Fibroblast of skin of abdomen (primary cell): ENCODE data around the gene ITGB1.
"Not testable (repeated sequence)": the region's sequence is repeated elsewhere in the genome, so short reads cannot be mapped to it uniquely, and the experiment has no call there.

Experiments
- DNase-seq: peaks from one replicate; pipeline ENCODE4 v3.0.0-alpha.2; 2013

The ITGB1 gene

DNA sequence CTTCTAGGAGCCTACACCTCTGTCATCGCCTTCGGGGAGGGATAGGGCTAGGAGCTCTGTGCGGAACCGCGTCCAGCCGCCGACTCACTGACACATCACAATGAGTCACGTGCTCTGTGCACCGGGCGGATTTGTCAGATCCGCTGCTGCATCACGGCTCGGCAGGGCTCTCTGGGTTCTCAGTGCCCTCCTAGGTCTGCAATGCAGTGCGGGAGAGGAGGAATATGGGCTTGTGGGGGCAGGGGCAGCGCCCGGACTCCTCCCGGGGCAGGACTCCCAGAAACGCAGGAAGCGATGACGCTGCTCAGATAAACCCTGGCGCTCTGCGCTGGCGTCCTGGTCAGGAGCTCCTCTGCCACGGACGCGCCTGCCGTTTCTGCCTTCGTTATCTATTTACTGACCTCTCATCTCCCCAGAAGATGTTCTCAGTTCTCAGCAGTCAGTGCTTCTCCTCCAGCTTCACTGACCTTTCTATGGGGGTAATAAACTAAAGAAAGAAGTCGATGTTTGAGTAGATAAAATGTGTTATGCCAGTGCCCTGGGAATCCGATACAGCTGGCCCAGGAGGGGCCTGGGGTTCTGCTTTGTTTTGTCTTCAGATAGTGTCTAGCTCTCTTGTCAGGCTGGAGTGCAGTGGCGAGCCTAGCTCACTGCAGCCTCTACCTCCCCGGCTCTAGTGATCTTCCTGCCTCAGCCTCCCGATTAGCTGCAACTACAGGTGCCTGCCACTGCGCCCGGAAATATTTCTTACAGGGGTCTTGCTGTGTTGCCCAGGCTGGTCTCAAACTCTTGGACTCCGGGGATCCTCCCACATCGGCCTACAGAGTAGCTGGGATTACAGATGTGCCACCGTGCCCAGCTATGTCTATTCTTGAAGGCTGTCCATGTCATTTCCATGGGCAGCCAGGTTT is 22.8 kb upstream of the ITGB1 start:
- DNase-seq: peak; percentile 99

DNA sequence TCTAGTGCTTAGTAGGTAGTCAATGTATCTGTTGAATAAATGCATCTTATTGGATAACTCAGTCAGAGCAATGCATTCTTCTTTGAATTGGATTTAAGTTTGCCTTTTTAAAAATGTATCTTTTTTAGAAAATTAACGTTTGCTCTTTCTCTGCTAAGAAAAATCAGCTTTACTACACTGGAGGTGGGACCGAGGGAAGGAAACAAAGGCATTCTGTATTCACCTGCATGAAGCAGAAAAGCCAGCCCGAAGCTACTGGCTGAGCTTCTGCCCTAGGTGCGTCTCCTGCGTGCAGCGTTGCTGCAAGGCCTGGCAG is 22.2 kb upstream of the ITGB1 start:
- DNase-seq: no peak

DNA sequence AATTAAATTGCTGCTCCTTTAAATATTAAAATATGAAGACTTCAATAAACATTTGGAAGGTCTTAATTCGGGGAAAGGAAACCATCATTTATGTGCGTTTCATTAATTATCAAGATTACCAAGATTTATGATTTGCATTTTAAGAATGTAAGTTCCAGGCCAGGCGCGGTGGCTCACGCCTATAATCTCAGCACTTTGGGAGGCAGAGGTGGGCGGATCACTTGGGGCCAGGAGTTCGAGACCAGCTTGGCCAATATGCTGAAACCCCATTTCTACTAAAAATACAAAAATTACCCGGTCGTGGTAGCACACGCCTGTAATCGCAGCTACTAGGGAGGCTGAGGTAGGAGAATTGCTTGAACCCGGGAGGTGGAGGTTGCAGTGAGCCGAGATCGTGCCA is 21.7 kb upstream of the ITGB1 start:
- not testable (repeated sequence) for DNase-seq

DNA sequence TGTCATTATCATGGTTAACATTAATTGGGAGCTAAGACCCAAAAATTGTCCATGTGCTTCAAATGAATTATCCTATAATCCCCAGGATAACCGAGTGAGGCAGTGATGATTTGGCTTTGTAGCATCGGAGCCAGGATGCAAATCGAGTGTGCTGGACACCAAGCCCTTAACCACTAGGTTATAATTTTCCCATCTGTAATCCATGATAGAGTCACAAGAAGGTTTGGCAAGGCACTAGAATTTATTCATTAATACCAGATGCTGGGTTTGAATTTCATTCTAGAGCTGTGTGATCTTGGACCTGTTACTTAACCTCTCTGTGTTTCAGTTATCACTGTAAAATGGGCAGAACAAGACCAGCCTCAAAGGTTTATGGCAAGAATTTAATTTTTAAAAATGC is 21.0 kb upstream of the ITGB1 start:
- peak; percentile 74 for DNase-seq

DNA sequence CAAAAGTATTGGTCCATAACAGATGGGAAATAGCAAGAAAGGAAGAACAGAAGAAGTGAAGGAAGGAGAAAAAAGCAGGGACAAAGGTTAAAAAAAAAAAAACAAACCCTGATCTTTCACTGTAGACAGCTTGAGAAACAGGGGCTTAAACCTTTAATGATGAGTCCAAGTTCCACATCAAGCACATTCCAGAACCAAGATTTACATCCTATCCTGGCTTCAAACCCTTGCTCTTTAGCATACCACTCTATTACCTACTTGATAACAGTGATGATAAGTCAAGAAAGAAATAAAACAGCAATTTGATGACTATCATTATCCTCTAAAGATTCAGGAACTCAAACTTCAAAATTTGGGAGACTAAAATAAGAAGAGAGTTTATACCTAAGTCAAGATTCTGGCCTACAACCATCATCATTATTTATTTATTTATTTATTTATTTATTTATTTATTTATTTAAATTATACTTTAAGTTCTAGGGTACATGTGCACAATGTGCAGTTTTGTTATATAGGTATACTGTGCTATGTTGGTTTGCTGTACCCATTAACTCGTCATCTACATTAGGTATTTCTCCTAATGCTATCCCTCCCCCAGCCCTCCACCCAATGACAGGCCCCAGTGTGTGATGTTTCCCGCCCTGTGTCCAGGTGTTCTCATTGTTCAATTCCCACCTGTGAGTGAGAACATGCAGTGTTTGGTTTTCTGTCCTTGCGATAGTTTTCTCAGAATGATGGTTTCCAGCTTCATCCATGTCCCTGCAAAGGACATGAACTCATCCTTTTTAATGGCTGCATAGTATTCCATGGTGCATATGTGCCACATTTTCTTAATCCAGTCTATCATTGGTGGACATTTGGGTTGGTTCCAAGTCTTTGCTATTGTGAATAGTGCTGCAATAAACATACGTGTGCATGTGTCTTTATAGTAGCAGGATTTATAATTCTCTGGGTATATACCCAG is 20.1 kb upstream of the ITGB1 start:
- DNase-seq: not testable (repeated sequence)

DNA sequence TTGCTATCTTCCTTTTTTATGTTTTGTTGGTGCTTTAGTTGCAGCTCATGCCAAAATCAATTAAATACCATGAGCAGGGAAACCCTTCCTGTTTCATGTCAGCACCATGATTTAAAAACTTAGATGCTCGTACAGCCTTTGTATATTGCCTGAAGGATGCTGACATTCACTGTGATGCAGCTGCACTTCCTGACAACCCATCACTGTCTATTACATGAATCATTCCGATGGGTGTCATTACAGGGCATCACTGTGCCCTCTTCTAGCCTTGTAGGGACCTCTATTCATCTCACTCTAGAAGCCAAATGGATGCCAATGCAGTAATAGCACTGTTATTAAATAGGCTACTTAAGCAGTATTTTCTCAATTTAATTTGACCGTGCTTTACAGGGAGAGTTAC is 18.3 kb upstream of the ITGB1 start:
- no peak for DNase-seq

DNA sequence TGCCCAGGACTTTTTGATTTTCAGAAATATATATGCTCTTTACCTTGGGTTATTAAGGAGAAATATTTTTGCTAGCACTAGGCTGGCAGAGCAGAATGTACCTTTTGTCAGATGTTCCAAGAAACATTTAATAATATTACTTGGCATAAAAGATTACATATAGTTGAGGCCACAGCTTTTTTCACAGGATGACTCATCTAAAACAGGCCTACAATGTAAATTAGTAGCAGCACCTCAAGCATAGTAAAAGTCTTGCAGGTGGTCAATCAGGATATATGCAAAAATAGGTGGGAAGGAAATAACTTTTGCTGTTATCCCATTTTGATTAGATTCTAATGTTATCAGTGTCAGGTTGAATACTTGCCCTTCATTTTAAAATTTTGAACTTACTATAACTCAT is 14.9 kb upstream of the ITGB1 start:
- DNase-seq: no peak

DNA sequence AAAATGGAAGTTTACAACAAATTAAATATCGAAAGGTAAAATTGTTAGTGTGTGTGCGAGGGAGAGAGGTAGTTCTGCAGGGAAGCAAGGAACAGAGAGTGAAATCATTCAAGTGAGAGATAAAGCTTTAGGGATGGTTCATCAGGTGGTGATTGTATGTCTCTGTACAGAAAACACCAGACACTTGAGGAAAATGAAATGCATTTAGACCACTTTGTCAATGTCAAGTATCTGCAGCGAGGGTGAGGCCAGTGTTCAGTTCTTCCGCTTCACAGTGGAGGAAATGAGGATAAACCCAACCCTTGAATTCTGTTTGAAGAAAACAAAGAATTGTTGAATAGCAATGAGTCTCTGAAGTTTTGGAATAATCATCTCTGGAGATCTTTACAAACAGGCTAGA is 14.4 kb upstream of the ITGB1 start:
- no peak for DNase-seq

DNA sequence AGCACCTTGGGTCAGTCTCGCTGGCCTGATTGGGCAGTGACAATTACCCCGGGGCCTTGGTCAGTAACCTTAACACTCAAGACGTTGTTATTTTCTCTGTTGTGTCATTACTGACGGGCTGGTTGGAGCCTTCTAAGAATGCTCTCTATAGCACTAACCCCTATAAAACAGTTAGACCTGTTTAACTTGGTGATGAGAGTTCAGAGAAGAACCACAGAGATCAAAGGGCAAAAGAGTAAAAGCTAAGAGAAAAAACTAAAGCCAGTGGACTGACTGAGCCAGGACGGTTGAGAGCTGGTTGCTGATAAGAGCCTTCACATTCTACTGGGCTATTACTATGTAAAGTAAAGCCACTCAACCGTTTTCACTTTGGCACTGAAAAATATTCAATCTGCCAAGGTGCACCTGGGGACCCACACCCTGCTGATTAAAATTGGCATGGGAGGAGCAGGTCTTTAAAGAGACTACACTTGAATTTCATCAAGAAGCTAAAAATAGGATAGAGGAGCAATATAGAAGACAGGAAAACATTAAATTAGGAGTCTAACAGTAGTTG is 13.6 kb upstream of the ITGB1 start:
- DNase-seq: no peak

DNA sequence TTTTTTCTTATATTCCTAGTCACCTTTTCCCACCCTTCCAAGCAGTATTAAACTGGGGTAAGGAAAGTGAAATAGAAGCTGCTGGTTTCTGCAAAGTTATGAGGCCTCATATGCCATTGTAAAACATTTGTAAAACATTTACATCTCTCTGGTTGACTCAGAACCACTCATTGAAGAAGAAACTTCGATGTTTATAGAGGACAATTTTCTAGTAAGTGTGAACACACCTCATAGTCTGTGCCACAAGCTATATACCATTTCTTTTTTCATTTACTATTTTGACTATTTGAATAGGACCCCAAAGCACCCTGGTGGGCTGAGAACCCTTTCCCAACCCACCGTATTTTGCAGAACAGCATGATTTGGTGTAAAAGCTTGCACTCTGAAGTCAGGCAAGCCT is 12.9 kb upstream of the ITGB1 start:
- no peak for DNase-seq

DNA sequence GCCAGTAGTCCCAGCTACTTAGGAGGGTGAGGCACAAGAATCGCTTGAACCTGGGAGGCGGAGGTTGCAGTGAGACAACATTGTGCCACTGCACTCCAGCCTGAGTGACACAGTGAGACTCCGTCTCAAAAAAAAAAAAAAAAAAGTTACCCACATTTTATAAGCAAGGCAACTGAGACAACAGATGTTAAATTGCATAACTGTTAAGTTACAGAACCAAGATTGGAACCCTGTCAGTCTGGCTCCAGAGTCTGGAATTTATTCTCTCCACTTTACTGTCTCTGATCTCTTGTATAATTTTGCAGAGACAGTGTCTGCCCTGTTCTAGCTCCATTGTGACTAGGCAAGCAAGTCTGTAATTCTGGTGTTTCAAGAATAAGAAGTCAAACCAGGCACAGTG is 6.2 kb upstream of the ITGB1 start:
- no peak for DNase-seq

DNA sequence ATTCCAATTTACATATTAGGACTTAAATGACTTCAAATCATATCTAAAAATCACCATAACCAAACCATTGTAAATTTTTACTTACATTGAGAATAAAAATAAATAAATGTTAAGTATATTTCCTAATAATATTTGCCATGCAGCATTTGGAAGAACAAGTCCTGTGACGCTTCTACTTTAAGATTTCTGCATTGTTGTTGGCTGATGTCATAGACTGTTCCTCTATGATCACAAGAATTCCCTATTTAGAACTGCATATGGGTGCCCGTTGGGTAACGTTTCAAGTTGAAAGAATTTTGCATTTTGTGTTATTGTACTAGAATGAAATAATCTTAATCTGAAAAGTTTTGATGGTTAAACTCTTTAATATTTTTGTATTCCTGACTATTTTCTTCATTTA is 5.1 kb upstream of the ITGB1 start:
- DNase-seq: peak; percentile 77

DNA sequence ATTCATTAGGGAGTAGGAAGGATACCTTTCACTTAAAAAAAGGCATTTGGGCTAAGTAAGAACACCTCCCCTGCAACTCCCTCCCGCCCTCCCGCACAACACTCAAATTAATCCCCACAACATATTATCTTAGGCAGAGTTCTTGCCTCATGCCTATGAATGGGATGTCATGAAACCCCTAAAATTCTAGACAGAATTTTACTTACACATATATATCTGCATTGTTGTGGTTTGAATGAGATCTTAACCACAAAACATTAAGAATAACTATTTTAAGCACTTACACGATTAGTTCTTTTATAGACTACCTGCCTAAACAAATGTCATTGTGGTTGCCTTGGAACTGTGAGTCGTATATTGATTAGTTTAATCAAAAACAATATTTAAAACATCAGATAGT is 4.5 kb upstream of the ITGB1 start:
- DNase-seq: peak; percentile 60

DNA sequence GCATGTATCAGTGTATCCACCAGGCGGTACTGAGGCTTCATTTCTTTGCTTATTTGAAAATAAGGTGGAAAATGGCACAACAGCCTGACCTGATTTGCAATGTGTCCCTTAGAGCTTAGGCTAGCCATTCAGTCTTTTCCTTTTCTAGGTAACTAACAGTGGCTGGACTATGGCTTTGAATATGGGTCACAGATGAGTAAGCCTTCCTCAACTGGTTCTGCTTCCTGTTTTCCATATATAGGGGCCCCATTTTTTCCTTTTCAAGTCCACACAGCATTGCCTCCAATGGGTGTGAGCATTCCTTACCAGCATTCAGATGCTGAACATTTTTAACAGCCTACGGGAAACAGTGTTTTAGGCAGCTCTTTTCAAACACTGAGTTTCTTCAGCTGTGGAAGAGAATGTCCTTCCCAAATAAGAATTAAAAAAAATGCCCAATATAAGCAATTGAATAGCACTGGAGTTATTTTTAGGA is 3.9 kb upstream of the ITGB1 start:
- DNase-seq: peak; percentile 86

DNA sequence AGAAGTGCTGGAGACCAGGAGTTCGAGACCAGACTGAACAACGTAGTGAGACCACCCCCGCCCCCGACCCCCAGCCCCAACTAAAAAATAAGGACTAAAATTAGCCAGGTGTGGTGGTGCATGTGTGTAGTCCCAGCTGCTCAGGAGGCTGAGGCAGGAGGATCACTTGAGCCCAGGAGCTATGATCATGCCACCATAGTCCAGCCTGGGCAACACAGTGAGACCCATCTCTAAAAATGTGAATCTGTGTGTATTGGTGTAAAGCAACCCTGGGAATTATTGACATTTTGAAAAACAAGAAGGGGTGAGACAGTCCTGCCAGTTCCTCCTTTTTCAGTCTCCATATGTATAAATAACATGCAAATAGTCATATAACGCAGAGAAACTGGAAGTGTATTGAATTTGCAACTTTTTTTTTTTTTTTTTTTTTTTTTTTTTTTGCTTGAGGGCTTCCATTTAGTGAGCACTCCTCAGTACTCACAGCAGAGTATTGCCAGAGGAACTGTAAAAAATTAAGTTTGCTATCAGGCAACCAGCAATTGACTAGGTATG is 3.4 kb upstream of the ITGB1 start:
- DNase-seq: no peak

DNA sequence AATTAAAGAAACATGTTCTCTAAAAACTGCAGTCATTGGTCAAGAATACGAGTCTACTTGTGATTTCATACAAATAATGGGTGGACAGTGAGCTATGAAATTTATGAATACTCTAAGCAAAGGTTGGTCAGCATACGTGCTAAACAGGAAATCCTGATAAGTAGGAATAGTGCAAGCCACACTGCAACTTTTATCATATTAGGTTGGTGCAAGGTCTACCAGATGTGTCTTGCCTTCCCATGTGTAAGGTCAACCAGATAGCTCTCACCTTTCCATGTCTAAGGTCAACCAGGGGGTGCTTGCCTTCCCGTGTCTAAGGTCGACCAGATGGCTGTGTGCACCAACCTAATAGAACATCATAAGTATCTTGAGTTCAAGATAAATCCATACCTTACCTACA is 2.0 kb upstream of the ITGB1 start:
- DNase-seq: no peak

DNA sequence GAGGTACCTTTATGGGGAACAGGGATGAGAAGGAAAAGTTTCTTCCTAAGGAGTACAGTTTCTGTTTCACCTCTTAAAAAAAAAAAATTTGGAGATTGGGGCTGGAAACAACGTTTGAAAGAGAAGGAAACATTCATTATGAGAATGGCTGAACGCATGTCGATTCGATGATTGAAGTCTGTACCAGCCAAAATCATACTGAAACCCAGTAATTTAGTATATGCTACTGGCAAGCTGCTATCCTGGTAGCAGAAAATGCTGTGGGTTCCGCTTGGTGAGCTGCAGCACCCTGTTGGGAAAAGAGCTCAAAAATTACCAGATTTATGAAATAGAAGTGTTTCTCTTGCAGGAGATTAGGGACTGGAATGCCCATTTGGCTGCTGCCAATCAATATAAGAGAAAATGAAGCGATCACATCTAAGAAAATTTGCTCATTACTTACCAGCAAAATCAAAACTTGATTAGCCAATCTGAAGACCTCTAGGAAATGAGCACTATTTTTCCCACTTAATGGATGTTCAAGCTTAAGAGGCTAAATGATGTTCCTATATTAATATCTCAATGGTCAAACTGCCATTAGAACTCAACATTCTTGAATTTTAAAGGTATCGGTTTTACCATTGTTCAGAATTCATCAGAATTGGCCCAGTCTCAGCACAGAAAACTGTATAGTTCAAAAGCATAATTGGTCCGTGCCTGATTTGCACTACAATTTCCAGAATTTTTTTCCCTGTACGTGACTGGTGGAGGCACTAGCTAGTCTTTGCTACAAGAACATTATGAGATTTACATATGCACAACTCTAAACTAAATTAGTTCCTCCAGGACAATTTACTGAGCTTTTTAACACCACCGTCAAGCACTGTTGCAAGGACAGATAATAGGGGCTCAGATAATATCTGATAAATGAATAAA is 1.2 kb upstream of the ITGB1 start:
- DNase-seq: no peak

DNA sequence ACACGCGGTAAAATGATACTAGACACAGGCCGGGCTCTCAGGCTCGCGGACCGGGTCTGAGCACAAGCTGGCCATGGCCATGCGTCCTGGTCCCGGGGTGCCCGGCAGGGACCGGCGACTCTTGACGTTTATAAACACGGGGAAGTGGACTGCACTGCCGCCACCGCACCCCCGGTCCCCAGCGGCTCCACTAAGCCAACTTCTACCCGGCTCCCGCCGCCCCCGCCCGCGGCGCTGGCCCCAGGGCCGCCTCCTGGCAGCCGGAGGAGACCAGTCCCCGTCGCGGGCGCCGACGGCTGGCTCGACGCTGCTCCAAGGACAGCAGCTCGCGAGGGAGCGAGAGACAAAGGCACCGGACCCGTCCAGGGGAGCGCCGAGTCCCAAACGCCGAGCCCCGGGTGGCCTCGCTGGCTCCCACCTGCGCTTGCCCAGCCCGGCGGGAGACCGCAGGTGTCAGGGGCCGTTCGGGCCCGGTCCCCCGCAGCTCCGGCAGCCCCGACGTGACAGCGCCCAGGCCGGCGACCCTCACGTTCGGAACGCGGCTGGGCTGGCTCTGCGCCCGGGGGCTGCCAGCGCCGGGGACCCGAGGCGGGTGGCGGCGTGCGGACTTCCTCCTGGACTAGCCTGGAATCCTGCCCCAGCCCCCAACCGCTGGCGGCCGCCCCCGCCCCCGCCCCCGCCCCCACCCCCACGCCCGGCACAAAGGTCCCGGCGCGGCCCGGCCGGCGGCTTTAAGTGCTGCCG is 517 bp downstream of the ITGB1 start:
- DNase-seq: no peak

DNA sequence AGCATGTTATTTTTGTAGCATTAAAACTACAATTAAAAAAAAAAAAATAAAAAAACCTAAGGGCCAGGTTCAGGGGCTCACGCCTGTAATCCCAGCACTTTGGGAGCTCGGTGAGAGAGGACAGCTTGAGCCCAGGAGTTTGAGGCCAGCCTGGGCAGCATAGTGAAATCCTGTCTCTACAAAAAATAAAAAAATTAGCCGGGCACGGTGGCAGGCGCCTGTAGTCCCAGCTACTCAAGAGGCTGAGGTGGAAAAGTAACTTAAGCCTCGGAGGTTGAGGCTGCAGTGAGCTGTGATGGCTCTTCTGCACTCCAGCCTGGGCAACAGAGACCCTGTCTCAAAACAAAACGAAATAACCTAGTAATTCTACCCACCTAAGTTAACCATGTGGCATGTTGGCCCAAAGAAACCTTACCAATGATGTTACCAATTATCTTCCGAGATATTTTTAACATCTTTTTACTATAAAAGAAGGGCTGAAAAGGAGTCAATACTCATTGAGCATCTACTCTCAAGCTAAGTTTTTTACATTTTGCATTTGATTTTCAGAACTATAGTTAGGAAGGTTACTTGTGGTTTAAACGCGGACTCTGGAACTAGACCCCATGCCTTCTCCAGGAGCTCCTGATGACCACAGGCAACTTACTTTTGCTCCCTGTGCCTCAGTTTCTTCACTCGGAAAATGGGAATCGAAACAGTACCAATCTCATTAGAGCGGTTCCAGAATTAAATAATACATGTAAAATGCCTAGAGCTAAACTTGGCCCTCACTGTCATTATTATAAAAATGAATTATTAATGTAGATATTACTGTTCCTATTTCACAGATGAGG is 1.4 kb downstream of the ITGB1 start:
- DNase-seq: no peak

DNA sequence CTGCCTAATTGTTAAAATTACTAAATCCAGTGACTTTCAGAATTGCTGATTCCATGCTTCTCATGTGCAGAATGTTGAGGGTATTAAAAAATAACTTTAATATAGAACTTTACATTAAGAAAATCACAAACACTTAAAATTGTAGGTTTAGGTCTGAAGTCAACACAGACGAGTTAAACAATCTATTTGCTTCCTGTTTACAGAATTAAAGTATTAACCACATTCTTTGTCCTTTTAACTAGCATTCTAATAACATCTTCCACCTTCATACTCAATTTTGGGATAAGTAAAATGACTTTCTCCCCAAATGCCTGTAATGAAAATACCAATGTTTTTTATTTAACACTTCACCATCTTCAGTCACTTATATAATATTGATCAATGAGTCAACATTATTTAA is 2.2 kb downstream of the ITGB1 start:
- no peak for DNase-seq
